ENCODE results near the gene ZNF135.

The ZNF135 gene

DNA sequence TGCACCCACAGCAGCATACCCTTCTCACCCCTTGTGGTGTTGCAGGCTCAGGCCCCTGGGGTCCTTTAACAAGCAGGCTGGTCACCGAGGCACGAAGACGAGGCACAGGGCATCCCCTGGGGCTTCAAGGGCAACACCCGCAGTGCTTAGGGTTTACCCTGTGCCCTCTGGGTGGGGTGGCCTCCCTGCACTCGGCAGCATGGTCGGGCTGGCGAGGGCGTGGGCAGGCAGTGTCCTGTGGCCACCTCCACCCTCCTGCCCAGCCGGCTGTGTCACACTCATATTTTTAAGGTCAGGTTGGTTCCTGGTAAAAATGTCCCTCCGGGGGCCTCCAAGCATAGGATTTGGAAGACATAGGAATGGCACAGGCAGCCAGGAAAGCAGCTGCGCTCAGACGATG is 11.4 kb upstream of the ZNF135 start:
- DNase-seq, result no peak

GRCh38 chr19:58052256-58052655 is 6.8 kb upstream of the ZNF135 start:
- no peak for DNase-seq

DNA sequence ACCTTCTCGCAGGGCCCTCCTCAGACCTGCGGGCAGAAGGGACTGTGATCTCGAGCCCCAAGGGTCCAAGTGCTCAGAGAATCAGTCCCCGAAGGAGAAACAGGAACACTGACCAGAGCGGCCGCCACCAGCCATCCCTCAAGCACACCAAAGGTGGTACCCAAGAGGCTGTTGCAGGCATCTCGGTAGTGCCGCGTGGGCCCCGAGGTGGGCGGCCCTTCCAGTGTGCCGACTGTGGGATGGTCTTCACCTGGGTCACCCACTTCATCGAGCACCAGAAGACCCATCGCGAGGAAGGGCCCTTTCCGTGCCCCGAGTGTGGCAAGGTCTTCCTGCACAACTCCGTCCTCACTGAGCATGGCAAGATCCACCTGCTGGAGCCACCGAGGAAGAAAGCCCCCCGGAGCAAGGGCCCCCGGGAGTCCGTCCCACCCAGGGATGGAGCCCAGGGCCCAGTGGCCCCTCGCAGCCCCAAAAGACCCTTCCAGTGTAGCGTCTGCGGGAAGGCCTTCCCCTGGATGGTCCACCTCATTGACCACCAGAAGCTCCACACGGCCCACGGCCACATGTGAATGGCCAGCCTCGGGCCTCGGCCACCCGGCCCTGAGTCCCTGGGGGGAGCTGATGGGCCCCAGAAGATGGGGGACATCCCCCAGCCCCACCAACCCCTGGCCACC is 5.5 kb upstream of the ZNF135 start:
- no peak for DNase-seq

DNA sequence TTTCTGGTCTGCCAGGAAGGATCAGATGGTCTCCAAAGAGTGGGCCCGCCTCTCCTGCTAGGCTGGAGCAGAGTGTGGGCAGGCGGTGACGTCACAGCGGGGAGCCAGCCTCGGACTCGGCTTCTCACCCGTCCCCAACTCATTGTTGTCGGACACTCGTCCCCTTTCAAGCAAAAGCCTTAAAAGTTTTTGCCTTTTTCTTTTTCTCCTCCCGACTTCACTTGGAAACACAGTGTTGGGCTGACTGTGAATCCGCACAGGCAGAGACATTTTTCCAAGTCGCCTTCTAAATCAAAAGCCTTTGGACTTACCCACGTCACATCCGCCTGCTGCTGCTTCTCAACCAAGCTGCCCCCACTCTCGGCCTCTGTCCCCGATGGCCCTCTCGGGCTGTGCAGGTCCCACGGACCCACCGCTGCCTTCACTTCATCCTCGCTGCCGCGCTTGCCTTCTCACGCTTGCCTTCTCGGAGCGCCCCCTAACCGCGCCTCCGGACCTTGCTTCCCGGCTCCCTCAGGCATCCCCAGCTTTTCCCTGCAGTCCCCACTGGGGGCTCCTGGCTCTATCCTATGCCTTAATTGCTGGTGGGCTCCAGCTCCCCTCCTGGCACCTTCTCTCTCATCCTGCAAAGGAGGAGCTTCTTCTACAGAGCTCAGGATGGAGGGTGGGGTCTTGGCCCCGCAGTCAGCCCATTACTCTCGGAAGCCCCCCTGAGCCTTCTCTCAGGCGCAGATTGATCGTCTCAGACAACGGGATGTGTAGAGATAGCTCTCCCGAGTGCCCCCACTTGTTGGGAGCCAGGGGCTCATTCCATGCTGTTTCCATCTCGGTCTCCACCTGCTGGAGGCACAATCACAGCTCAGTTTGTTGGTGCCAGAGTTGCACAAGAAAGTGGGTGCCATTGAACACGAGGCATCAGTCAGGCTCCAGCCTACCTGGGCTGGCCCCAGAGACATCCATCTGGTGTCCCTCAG is 3.9 kb upstream of the ZNF135 start:
- DNase-seq, result peak; percentile 63

GRCh38 chr19:58056261-58056660 is 2.8 kb upstream of the ZNF135 start:
- DNase-seq, result no peak

DNA sequence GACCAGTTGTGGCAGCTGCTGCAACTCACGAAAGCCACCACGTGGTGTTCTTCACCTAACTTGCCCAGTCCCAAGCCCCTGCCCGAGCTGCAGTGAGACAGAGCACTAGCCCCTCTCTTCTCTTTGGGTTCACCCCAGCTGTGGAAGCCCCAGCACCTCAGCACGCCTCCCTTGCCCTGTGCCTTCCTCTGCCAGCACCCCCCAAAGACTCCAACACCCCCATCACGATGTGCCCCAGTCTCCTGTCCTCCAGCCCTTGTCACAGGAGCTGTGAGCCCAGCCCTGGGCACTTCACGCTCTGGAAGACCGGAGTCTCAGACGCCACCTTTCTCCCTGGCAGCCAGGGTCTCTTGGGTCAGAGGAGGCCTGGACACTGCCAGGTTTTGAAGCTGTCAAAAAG is 2.2 kb upstream of the ZNF135 start:
- no peak for DNase-seq

- DNase-seq, result no peak
Observed at GRCh38 chr19:58058467-58058866, 615 bp upstream of the ZNF135 start.

DNA sequence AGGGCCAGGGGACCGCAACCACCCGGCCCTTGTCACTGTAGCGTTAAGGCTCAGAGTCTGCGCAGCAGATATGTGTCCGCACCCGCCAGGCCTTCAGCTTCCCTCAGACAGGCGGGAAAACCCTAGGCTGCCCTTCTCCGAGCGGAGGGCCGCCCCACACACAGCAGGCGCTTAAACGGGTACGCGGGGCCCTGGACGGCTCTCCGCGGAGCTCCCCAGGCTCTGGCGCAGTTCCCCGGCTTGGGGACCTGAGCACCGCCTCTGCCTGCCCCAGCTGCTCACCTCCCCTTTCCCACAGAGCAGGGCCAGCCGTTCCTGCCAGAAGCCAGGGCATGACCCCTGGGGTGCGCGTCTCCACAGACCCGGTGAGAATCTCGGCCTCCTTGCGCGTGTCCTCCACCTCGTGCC is 593 bp downstream of the ZNF135 start:
- DNase-seq, result no peak

- DNase-seq, result no peak
Observed at GRCh38 chr19:58060231-58060630, 1.1 kb downstream of the ZNF135 start.

GRCh38 chr19:58063712-58064111 is 4.6 kb downstream of the ZNF135 start:
- no peak for DNase-seq

DNA sequence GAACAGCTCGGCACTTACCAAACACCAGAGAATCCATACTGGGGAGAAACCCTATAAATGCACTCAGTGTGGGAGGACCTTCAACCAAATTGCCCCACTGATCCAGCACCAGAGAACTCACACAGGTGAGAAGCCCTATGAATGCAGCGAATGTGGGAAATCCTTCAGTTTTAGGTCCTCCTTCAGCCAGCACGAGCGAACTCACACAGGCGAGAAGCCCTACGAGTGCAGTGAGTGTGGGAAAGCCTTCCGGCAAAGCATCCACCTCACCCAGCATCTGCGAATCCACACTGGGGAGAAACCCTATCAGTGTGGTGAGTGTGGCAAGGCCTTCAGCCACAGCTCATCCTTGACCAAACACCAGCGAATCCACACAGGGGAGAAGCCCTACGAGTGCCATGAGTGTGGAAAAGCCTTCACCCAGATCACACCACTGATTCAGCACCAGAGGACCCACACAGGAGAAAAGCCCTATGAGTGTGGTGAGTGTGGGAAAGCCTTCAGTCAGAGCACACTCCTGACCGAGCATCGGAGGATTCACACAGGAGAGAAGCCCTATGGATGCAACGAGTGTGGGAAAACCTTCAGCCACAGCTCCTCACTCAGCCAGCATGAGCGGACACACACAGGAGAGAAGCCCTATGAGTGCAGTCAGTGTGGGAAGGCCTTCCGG is 8.3 kb downstream of the ZNF135 start:
- no peak for DNase-seq

DNA sequence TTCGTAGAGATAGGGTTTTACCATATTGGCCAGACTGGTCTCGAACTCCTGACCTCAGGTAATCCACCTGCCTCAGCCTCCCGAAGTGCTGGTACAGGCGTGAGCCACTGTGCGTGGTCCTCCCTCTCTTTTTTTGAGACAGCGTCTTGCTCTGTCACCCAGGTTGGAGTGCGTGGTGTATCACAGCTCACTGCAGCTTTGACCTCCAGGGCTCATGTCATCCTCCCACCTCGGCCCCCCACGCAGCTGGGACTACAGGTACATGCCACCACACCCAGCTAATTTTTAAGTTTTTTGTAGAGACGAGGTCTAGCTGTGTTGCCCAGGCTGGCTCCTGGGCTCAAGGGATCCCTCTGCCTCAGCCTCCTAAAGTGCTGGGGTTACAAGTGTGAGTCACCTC is 20.7 kb downstream of the ZNF135 start:
- DNase-seq, result no peak

DNA sequence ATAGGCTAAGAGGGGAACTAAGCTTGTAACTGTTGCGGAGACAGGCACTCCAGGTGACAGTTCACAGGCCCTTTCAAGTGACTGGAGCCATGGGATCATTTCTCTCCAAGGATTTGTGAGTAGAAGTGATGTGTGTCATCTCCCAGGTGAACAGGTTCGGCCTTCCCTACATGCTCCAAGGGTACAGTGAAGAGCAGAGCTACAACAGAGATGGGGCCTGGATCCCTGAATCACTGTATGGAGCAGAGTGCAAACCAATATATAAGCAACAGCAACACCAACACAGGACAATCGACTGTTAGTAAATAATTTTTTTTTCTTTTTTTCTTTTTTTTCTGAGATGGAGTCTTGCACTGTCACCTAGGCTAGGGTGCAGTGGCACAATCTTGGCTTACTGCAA is 23.9 kb downstream of the ZNF135 start:
- DNase-seq, result no peak

DNA sequence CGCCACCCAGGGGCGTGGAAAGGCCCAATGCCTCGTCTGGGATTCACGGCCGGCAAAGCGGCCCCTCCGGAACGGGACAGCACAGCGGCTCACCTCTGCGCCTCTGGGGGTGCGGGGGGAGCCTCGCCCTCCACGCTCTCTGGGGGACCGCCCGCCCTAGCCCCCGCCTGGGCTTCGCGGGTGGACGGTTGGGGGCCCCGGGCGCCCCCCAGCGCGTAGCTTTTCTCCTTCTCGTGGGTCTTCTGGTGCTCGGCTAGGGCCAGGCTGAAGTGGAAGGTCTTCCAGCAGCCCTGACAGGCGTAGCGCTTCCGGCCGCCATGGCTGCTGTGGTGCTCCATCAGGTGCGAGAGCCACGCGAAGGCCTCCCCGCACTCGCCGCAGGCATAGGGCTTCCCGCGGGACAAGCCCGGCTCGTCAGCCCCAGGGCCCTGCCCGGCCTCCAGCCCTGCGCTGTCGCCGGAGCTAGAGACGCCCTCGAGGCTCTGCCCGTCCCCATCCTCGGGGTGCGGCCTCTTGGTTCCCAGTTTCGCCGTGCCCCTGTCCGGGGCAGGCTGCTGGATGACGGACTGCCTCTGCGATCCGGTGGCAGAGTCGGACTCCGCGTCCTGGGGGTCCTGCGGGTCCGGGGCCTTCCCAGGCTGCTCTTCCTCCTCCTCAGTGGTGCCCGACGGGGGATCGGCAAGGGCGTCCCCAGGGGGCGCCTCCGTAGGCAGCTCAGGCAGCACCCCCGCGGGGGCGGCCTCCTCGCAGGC is 25.7 kb downstream of the ZNF135 start:
- DNase-seq, result no peak

DNA sequence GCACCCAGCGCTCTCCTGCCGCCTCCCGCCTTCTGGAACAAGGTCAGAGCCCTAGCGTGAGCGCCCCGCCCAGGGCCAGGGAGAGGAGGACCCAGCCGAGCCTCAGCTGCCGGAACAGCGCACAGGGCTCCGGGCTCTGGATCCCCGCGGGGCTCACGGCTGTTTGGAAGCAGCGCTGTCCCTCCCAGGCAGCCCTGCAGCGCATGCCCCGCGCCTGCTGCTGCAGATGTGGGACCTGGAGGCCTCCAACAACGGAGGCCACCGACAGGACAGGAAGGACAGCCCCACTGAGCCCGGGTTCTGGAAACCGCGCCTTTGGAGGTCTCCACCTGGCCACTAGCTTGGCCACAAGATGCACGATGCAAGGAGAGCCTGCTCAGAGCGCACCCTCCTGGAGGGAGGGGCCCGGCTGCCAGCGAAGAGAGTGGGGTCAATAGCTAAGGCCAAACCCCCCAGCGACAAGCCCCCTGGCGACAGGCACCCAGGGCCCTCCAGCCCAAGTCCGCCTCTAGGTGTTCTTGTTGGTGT is 26.3 kb downstream of the ZNF135 start:
- DNase-seq, result no peak

DNA sequence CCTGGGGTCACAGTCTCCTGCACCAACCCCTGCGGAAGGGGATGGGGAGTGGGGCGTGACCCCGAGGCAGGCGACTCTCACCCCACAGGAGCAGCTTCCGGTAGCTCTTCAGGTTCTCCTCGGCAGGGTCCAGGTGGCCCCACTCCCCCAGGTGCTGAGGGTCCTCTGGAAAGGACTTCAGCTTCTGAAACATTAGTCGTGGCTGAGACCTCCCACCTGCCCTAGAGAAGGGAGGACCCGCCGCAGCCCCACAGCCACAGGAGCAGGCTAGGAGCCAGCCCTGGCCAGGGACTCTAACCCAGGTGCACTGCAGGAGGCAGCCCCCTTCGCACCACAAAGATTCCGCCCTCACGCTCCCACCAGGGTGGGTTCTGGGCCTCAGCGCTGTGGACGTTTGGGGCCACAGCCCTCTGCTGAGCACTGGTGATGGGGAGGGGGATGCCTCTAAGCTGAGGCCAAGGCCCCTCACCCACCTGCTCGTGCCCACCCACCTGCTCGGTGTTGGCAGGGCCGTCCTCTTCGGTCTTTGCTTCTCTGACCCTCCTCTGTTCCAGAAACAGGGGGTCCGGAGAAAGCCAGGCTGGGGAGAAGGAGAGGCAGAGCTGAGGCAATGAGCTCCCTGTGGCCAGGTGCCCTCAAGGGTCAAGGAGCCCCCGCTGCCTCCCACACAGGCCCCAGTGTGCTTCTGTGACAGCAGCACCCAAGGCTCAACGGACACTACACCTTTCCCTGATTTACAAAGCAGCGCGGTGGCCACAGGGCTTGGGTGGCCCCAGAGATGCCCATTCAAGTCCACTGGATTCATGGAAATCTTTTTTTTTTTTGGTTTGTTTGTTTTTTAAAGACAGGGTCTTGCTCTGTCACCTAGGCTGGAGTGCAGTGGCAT is 28.0 kb downstream of the ZNF135 start:
- DNase-seq, result no peak

DNA sequence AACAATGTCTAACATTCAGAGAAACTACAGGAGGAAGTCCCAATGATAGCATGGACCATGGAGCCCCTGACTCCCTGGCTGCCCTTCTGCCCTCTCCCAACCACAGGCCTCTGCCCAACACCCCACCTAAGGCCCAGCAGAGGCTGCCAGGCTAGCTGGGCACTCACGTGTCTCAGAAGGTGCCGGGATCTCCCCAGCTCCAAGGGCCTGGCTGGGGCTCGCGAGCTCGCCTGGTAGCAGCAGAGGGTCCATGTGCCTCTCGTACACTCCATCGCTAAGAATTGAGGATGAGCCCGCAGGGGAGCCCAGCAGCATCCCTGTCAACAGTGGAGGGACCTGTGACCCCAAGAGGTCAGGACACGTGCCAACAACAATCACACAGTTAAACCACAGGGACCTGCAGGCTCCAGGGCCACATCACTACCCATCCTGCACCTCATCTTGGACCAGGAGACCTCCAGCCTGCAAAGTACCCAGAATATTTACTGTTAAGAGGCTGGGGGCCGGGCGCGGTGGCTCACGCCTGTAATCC is 29.5 kb downstream of the ZNF135 start:
- no peak for DNase-seq

- DNase-seq, result no peak
Observed at GRCh38 chr19:58089846-58090245, 30.8 kb downstream of the ZNF135 start.

DNA sequence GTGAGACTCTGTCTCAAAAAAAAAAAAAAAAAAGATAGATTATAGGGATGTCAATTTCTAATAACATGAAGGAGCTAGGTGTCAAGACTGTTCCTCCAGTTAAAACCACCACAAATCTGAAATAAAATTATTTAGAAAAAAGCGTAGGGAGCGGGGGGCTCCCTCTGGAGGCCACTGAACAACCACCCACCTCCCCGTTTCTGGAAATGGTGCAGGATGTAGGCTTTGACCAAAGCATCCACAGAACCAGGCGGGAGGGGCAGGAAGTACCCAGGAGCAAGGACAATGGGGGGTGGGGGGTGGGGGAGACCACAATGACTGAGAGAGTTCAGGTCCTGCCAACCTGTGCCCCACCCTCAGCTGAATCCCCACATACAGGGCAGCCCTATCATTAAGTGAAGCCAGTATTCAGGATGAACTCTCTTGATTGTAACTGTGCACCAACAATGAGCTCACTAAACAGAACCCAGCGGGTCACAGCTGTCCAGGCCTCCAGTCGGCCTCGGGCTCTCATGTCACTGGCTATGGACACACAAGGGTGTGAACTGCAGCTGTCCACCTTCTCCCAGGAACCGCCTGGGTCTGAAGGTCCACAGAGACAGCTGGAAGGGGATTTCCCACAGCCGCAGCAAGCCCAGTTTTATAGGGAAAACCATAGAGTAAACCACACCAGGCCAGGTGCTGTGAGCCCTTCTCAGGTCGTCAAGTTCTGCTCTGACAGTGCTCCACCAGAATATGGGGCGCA is 32.3 kb downstream of the ZNF135 start:
- no peak for DNase-seq

DNA sequence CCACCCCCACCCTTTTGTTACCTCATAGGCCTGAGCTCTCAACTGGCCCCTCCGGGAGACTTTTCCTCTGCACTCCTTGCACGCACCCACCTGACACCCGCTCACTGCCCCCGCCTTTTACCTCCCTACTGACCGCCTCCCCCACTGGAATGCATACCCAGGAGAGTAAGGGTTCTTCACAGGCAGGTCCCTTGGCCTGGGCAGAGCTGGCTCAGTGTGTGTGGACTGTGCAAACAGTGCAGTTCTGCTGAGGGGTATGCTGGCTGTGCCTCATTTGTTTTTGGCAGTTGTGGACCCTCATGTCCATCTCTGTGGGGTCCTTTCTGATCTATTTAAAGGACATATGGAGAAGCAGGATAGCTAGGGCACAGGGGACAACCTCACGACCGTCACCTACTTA is 34.0 kb downstream of the ZNF135 start:
- no peak for DNase-seq

GRCh38 chr19:58095328-58095727 is 36.2 kb downstream of the ZNF135 start:
- DNase-seq, result no peak
